WERI-Rb-1 (cell line): ENCODE data around the gene CCDC33.

Source experiments
- DNase-seq: peaks from one replicate; pipeline ENCODE4 v3.0.0-alpha.2; 2020
- H3K27ac ChIP-seq: fragments of 250-450 bp; sonication (Bioruptor Pico); 2 replicates; pipeline ENCODE4 v1.5.1; 2020; ENCODE audit warnings: mild to moderate bottlenecking, moderate library complexity
- H3K27me3 ChIP-seq: fragments of 250-450 bp; sonication (Bioruptor Pico); 2 replicates; pipeline ENCODE4 v1.5.1; 2021; ENCODE audit warnings: mild to moderate bottlenecking, low read depth, moderate library complexity; ENCODE audit not compliant: insufficient read depth, severe bottlenecking
- H3K36me3 ChIP-seq: fragments of 250-450 bp; sonication (Bioruptor Pico); 2 replicates; pipeline ENCODE4 v1.5.1; 2020; ENCODE audit warnings: mild to moderate bottlenecking, moderate library complexity
- H3K4me3 ChIP-seq: 2 replicates; pipeline ENCODE4 v1.5.1; 2011; ENCODE audit warnings: low read depth, mild to moderate bottlenecking, control low read depth, low read length
- H3K9me3 ChIP-seq: fragments of 250-450 bp; sonication (Bioruptor Pico); 2 replicates; pipeline ENCODE4 v1.5.1; 2021; ENCODE audit warnings: mild to moderate bottlenecking, moderate library complexity; ENCODE audit not compliant: severe bottlenecking
- CTCF ChIP-seq: IDR thresholded peaks from 2 replicates; pipeline ENCODE4 v1.5.1; 2011; ENCODE audit warnings: low read depth, mild to moderate bottlenecking, control low read depth, inconsistent platforms, low read length

CCDC33 gene

GRCh38 chr15:74369084-74369745, 133.1 kb downstream of the CCDC33 start:
- H3K27ac ChIP-seq, result no peak overlapping the region
- H3K4me3 ChIP-seq, result no peak overlapping the region
- DNase-seq, result no peak
- H3K9me3 ChIP-seq, result no peaks in the 10 kb centered on the region
- TF ChIP-seq CTCF, result no peak
- no peaks in the 10 kb centered on the region for H3K27me3 ChIP-seq
- no peaks in the 10 kb centered on the region for H3K36me3 ChIP-seq

GRCh38 chr15:74369756-74370155, 133.6 kb downstream of the CCDC33 start:
- DNase-seq, result no peak
- Histone ChIP-seq H3K27me3 (no peaks in the 10 kb centered on the region), H3K4me3 (no peak overlapping the region), H3K36me3 (no peaks in the 10 kb centered on the region), H3K9me3 (no peaks in the 10 kb centered on the region), H3K27ac (no peak overlapping the region)
- no peak for TF ChIP-seq CTCF

- Histone ChIP-seq H3K9me3 (no peaks in the 10 kb centered on the region), H3K4me3 (no peak overlapping the region), H3K36me3 (no peaks in the 10 kb centered on the region), H3K27me3 (no peaks in the 10 kb centered on the region), H3K27ac (0 out of 2 replicates have a peak overlapping the region, but pooled peaks have one; percentile 7)
- DNase-seq, result no peak
- TF ChIP-seq CTCF, result no peak
Observed at GRCh38 chr15:74370471-74370870, 134.3 kb downstream of the CCDC33 start.

- H3K36me3 ChIP-seq, result no peaks in the 10 kb centered on the region
- no peak for TF ChIP-seq CTCF
- H3K27ac ChIP-seq, result no peak overlapping the region
- no peaks in the 10 kb centered on the region for H3K9me3 ChIP-seq
- H3K4me3 ChIP-seq, result peak overlapping the region; percentile 80; the same call in 1 of the 2 replicates
- no peaks in the 10 kb centered on the region for H3K27me3 ChIP-seq
- no peak for DNase-seq
Observed at GRCh38 chr15:74373056-74373650, 137.0 kb downstream of the CCDC33 start.

GRCh38 chr15:74373731-74374647, 137.9 kb downstream of the CCDC33 start:
- peak; percentile 87 for TF ChIP-seq CTCF
- Histone ChIP-seq H3K36me3 (no peaks in the 10 kb centered on the region), H3K27ac (peak overlapping the region; percentile 31), H3K9me3 (no peaks in the 10 kb centered on the region), H3K4me3 (peak overlapping the region; percentile 80), H3K27me3 (no peaks in the 10 kb centered on the region)
- peak; percentile 96 for DNase-seq
